NK-92 (cell line): ENCODE data around the gene MCM6.

Experiments used
- DNase-seq: peaks from one replicate; lab custom pipeline; 2025; ENCODE audit not compliant: unreplicated experiment; lab: John Stamatoyannopoulos, UW

The MCM6 gene

DNA sequence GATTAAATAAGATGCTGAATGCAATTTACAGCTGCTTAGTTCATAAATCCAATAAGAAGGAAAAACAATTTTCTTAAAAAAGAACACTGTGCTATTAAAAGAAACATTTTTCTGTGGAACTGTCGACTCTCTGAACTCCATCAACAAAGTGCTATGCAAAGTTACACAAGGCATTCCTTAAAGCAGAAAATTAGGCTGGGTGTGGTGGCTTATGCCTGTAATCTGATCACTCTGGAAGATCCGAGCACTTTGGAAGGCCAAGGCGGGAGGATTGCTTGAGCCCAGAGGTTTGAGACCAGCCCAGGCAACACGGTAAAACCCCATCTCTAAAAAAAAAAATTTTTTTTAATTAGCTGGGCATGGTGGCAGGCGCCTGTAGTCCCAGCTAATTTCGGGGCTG, 13.0 kb downstream of the MCM6 start:
- DNase-seq: no peak

DNA sequence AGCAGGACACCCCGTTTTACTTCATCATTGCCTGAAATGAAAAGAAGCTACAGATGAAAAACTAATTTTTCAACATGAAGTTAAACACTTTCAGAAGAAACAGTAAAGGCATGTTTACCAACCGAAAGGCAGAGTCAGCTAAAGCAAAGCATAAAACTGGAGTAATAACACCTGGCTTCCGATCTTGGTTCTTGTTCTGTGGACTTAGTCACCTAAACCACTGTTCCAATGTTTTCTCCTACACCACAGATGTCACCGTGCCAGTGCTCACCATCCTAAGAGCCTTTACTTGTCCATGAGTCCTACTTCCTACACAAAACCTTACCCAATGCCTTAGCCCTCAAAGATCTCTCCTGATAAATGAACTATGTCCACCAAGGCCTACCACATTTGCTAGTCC, 13.5 kb downstream of the MCM6 start:
- DNase-seq: no peak

DNA sequence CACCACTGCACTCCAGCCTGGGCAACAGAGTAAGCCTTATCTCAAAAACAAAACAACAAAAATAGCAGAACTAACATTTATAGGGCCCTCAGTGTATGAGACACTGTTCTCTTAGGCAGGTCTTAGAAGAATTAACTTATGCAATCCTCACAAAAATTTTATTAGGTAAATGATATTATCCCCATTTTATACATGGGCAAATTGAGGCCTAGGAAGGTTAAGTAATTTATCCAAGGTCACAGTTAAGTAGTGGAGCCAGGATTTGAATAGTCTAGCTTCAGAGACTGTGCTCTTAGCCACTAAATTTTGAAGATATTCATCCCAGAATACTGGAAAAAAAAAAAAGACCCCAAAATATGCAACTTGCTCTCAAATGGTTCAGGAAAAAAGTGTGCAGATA, 22.8 kb downstream of the MCM6 start:
- DNase-seq: no peak

GRCh38 chr2:135851858-135852257, 24.4 kb downstream of the MCM6 start:
- no peak for DNase-seq

GRCh38 chr2:135850892-135851668, 25.2 kb downstream of the MCM6 start:
- no peak for DNase-seq

DNA sequence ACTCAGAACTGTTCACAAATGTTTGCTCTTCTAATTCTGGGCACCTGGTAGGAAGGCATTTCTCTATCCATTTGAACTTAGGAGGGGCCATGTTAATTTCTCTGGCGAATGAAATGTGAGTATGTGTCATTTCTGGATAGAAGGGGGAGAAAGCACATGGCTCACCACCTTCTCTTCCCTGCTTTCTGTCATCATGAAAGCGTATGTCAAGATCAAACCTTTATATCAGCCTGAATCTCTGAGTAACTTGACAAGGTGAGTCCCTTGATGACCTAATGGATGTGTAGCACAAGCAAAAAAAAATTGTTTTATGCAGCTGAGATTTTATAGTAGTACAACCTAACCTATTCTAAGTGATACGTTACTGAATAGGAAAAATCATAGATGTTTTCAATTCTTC, 27.2 kb downstream of the MCM6 start:
- DNase-seq: no peak

- DNase-seq: no peak
Observed at GRCh38 chr2:135845997-135846396, 30.2 kb downstream of the MCM6 start.

DNA sequence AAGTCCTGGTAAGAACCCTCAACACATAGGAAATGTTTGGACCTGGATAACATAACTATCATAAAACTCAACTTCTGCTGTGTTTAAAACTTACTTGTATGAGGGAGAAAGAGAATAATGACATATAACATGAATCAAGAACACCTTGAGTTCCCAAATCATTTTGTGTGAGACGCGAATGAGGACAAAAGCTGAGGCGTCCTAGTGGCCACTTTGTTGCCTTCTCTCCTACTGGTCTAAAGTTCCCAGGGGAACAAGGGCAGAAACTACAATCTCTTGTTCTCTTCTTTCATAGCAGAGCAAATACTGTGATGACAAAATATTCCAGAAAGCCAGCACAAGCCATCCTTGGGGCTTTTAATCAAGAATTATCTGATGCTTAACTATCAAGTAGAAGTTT, 31.0 kb downstream of the MCM6 start:
- no peak for DNase-seq

DNA sequence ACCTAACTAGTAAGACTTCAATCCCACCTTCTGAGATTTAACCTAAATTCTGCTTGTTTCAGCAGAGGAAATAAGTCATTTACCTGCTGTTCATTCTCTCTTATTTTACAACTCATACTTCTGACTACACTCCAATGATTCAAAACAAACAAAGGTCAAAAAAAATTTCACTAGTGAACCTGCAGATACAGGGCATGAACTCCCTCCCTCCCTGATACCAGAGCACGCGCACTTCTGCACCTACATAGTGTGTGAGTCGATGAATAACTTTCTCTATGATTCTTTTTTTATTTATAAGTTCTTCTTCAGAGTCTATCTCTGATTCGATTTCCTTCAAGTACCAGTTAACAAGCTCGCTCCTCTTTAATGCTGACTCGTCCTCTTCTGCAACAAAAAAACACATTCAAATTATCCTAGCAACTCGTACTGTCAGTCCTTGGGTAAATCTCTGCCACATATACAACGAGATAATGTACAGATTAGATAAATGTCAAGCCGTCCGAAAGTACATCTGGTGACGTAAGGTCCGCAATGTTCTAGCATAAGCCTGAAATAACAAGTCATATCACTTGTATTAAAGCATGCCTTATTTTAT, 31.8 kb downstream of the MCM6 start:
- DNase-seq: no peak

GRCh38 chr2:135843671-135844070, 32.6 kb downstream of the MCM6 start:
- DNase-seq: no peak

- no peak for DNase-seq
Observed at GRCh38 chr2:135840601-135841000, 35.6 kb downstream of the MCM6 start.

DNA sequence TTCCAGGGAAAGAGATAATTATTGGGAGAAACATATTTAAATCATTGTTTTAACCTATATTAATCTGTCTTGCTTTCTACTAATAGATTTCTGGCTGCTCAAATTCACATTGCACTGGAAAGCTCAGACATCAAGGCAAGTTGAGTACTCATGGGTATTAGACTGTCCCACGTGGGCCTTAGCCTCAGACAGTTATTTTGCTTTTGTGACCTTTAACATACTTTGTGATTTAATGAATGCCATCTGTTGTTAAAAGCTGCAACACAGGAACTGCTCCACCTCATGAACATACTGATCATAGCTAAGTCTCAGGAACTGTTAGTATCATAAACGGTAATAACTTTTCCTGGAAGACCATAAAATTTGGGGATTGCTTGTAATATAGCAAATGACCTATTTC, 36.5 kb downstream of the MCM6 start:
- no peak for DNase-seq

DNA sequence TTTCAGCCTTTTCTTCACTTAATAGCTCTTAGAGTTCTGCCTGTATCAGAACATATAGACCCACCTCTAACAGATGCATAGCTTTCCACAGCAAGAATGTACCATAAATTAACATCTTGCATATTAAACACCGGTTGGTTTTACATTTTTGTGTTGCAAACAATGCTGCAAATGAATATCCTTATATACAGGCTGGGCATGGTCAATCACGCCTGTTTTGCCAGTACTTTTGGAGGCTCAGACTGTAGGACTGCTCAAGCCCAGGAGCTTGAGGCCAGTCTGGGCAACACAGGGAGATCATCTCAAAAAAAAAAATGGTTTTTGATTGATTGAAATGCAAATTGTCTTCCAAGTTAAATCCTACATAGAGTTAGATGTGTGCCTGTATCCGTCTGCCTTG, 37.7 kb downstream of the MCM6 start:
- DNase-seq: no peak

DNA sequence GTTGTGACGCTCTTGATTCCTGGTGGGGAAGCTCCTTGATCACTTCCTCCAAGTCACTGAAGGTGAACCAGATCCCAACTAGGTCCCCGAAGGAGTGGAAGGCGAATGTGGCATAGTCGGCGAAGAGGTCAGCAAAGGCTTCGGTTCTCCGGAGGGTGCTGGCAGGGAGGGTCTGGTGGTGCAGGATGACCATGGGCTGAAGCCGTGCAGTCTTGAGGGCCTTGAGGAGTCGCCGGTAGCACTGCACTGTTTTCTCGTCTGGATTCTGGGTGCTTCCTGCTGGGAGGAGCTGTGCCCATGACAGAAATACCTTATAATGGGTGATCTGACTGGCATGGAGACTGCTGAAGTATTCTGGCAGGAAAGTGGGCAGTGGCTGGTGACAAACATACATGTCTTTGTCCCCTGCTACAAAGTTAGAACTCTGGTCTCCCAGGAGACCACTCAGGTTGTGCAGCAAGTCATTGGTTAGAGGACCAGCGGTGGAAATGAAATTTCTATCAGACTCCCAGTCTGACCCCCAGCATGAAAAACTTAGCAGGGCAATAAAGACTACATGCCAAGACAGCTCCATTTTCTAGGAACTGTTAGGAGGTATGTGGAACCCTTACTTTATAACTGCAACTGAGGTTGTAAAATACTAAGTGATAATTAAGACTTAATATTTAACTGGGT, 39.5 kb downstream of the MCM6 start, which contains the start of gene LCT:
TSS of gene LCT (minus strand) at position 589 of the 675 bp plus-strand sequence. CDS start at position 574, 15 bp downstream.
- no peak for DNase-seq

- DNase-seq: no peak
Observed at GRCh38 chr2:135832891-135833290, 43.4 kb downstream of the MCM6 start.

- DNase-seq: no peak
Observed at GRCh38 chr2:135831180-135831812, 44.9 kb downstream of the MCM6 start.

- DNase-seq: no peak
Observed at GRCh38 chr2:135829378-135830135, 46.7 kb downstream of the MCM6 start.

DNA sequence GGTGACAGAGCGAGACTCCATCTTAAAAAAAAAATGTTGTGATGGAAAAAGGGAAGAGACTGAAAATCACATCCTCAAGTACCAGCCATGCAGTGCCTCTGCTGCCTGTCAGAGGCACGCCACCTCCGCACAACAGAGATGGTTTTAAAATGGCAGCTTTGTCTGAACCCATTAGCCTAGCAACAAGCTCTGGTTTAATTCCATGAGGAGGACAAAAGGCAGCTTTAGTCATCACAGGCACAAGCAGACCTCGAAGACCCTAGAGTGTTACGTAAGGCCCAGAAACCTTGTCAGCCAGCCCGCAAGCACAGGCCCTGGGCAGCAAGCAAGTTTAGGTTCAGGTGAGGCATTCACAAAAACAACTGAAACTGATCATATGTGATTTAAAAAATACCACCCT, 49.7 kb downstream of the MCM6 start:
- DNase-seq: no peak

DNA sequence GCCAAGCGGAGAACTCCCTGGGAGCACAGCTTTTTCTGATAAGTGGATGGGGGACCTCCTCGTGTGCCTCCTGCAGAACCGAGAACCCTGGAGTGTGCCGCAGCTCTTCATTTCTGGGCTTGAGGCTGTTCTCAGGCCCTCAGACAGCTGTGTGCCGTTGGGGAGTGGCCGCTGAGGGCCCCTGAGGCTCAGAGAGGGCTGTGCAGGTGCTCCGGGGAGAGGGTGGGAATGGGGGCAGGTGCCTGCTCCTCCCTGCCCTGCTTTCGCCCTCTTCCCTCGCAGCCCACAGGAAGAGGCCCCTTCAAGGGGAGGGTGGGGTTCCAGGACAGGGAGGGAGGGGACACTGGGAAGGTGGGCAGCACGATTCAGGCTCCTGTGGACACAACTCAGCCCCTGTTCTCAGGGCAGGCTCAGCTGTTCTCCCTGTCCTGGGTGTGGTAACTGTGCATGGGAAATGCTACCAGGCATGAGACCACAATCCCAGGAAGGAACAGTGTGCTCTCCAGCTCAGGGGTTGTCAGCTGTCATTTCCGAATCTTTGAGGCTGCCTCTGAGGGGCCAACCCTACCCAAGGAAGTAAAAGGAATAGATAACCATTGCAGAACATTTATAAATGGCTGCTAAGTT, 50.6 kb downstream of the MCM6 start:
- no peak for DNase-seq

GRCh38 chr2:135825131-135825530, 51.1 kb downstream of the MCM6 start:
- no peak for DNase-seq

DNA sequence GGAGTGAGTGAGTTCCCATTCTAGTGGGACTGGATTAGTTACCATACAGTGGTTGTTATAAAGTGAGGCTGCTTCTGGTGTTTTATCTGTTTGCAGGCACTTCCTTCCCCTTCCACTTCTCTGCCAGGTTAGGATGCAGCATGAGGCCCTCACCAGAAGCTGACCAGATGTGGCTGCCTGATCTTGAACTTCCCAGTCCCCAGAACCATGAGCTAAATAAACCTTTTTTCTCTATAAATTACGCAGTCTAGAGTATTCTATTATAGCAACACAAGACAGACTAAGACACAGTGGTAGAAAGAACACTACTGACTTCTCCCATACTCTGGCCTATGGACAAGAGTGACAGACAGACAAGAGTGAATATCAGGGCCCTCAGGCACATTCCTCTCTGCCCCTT, 53.4 kb downstream of the MCM6 start:
- DNase-seq: no peak
